Measurements from ENCODE around the gene CST11.

- TF ChIP-seq NFIC (IDR thresholded peaks at IDR 0.05) (no peak), RAD21 (IDR thresholded peaks at IDR 0.05; ENCODE audit: low read depth) (no peak), EP300 (IDR thresholded peaks at IDR 0.05; ENCODE audit: borderline replicate concordance) (no peak), USF1 (IDR thresholded peaks at IDR 0.05) (no peak), TAF1 (IDR thresholded peaks at IDR 0.05; ENCODE audit: low read depth) (no peak), YY1 (IDR thresholded peaks at IDR 0.05; ENCODE audit: low read depth) (no peak), CREB1 (IDR thresholded peaks at IDR 0.05; ENCODE audit: low read depth) (no peak), CEBPB (IDR thresholded peaks at IDR 0.05) (no peak), ZBTB7A (IDR thresholded peaks at IDR 0.05; ENCODE audit: low read depth) (no peak), FOXM1 (IDR thresholded peaks at IDR 0.05; ENCODE audit: borderline replicate concordance, low read depth) (no peak), TEAD4 (IDR thresholded peaks at IDR 0.05) (no peak), EGR1 (IDR thresholded peaks at IDR 0.05) (no peak)
- TF ChIP-seq, protein P1, sequence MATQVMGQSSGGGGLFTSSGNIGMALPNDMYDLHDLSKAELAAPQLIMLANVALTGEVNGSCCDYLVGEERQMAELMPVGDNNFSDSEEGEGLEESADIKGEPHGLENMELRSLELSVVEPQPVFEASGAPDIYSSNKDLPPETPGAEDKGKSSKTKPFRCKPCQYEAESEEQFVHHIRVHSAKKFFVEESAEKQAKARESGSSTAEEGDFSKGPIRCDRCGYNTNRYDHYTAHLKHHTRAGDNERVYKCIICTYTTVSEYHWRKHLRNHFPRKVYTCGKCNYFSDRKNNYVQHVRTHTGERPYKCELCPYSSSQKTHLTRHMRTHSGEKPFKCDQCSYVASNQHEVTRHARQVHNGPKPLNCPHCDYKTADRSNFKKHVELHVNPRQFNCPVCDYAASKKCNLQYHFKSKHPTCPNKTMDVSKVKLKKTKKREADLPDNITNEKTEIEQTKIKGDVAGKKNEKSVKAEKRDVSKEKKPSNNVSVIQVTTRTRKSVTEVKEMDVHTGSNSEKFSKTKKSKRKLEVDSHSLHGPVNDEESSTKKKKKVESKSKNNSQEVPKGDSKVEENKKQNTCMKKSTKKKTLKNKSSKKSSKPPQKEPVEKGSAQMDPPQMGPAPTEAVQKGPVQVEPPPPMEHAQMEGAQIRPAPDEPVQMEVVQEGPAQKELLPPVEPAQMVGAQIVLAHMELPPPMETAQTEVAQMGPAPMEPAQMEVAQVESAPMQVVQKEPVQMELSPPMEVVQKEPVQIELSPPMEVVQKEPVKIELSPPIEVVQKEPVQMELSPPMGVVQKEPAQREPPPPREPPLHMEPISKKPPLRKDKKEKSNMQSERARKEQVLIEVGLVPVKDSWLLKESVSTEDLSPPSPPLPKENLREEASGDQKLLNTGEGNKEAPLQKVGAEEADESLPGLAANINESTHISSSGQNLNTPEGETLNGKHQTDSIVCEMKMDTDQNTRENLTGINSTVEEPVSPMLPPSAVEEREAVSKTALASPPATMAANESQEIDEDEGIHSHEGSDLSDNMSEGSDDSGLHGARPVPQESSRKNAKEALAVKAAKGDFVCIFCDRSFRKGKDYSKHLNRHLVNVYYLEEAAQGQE (IDR thresholded peaks at IDR 0.05; ENCODE audit: low read depth), result no peak
- TF ChIP-seq, protein P2, sequence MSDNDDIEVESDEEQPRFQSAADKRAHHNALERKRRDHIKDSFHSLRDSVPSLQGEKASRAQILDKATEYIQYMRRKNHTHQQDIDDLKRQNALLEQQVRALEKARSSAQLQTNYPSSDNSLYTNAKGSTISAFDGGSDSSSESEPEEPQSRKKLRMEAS (IDR thresholded peaks at IDR 0.05), result no peak
Measured at GRCh38 chr20:23455639-23456038, 3.0 kb upstream of the CST11 start.
